Kidney tubule cell (primary cell): Measurements from ENCODE around the gene PKP4.
"Not testable (repeated sequence)": the region's sequence is repeated elsewhere in the genome, so short reads cannot be mapped to it uniquely, and the experiment has no call there.

Source experiments
- DNase-seq: peaks from one replicate; pipeline ENCODE4 v3.0.0-alpha.2; 2018; ENCODE audit warnings: low spot score

Gene PKP4

DNA sequence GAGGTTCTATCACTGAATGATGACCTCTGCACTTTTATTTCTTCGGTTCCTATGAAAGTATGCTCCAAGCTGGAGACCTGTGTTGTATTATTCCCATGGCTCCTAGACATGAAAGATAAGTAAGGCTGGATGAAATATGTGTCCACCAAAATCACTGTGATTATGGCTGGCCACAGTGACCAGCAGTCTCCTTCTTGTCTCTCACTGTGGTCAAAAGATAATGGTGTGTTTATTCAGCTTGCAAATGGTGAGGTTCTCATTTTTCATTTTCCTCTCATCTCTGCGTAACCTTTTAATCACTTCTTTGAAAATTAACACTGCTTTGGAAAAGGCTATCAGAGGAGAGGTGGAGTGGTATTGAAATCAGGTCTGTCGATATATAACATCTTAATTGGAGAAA is 230.6 kb downstream of the PKP4 start:
- no peak for DNase-seq

- peak; percentile 92 for DNase-seq
These were observed 232.0 kb downstream of the PKP4 start for GRCh38 chr2:158688721-158689120.

GRCh38 chr2:158689391-158689790 is 232.6 kb downstream of the PKP4 start:
- no peak for DNase-seq

DNA sequence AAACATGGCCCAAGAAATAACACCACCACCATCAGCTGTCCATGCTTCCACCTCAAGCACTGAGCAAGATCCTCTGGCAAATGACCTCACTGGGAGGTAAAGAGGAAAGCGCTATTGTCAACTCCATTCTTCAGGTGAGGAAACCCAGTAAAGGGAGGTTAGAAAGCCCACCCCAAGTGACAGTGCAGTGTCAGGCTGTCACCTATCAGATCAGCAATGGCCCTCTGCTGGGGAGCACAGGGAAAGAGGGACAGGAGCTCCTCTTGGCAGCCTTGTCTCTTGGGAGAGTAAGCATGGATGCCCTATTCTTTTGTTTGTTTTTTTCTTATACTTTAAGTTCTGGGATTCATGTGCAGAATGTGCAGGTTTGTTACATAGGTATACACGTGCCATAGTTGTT is 234.1 kb downstream of the PKP4 start:
- no peak for DNase-seq

DNA sequence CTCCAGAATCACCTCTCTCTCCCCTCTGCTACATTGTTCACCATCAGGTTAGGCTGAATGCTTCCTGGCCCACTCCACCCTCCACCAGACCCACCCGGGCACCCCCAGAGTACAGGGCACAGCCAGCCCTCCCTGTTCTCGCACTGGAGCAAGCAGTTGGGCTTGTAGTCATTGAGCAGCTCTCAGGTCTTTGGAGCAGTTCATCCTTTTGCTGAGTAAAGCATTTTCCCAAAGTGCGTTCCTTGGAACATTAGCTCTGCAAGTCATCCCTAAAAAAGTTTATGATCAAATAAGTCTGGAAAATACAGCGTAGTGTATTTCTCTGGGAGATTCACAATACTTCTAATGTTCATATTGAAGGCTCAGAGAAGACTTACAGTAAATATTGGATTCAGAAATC is 234.9 kb downstream of the PKP4 start:
- DNase-seq = no peak

DNA sequence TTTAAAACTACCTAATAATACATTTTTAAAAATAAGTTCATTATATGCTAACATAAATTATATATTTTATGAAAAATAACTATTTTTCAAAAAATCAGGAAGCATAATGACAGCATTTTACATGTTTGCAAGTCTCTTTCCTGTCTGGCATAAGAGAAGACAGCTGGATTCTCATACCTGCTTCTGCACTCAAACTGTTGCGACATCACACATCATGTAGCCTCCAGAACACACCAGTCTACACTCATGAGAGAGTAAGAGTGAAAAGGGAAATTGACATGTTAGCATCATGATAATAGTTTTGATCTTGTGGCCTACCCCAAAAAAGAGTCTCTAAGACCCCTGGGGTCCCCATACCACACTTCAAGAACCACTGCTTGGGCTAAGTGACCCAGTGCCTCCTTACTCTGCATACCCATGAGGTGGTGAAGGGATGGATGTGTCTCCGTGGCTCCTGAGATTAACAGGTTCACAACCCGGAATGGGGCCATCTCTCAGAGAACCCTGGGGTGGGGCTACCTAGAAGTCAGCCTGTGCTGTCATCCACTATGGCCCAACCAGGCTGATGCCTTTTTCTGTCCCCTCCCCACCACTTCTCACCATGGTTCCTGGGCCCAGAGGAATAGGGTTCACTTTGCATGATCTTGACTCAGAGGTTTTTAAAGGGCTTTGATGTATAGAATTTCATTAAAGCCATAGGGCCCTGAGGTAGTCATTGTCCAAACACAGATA is 235.8 kb downstream of the PKP4 start:
- no peak for DNase-seq

DNA sequence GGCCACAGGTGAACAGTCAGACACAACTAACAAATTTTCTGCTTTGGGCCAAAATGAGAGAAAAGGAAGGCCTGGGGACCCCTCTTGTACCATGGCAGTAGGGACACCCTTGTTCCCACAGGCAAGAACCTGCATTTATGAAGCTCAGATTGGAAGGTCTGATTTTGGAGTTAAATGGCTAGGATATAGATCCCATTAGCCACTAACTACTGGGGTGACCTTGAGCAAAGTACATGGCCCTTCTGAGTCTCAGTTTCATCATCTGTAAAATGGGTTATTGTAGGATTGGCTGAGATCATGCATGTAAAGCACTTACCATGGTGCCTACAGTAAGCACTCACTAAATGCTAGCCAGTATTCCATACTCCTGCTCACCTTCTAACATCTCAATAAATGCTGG is 236.7 kb downstream of the PKP4 start:
- no peak for DNase-seq

GRCh38 chr2:158695305-158695704 is 238.6 kb downstream of the PKP4 start:
- DNase-seq = no peak

DNA sequence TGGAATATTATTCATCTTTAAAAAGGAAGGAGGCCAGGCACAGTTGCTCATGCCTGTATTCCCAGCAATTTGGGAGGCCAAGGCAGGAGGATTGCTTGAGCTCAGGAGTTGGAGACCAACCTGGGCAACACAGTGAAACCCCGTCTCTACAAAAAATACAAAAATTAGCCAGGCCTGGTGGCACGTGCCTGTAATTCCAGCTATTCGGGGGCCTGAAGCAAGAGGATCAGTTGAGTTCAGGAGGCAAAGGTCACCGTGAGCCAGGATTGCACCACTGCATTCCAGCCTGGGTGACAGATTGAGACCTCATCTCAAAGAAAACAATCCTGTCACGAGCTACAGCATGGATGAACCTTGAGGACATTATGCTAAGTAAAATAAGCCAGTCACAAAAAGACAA is 239.0 kb downstream of the PKP4 start:
- not testable (repeated sequence) for DNase-seq

- DNase-seq = no peak
These were observed 242.6 kb downstream of the PKP4 start for GRCh38 chr2:158699323-158699722.

- no peak for DNase-seq
These were observed 244.3 kb downstream of the PKP4 start for GRCh38 chr2:158701101-158701500.

GRCh38 chr2:158702740-158703139 is 246.0 kb downstream of the PKP4 start:
- DNase-seq = no peak

GRCh38 chr2:158704724-158705465 is 248.1 kb downstream of the PKP4 start:
- DNase-seq = not testable (repeated sequence)

GRCh38 chr2:158712791-158713522 is 256.2 kb downstream of the PKP4 start:
- DNase-seq = no peak

DNA sequence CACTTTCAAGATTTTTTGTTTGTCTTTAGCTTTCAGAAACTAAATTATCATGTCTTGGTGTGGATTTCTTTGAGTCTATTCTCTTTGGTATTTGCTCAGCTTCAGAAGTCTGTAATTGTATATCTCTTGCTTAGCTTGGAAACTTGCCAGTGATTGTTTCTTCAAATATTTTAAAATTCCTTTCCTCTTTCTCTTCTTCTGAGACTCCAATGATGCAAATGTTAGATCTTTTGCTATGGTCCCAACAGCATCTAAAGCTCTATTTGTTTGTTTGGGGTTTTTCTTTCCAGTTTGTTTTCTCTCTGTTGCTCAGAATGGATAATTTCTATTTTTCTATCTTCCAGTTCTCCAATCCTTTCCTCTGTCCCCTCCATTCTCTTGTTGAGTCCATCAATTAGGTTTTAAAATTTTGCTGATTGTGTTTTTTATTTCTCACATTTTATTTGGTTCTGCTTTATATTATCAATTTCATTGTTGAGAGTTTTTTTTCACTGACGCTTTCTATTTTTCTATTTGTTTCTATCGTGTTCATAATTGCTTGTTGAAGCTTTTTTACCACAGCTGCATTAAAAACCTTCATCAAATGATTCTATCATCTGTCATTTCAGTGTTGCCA is 256.9 kb downstream of the PKP4 start:
- peak; percentile 16 for DNase-seq

DNA sequence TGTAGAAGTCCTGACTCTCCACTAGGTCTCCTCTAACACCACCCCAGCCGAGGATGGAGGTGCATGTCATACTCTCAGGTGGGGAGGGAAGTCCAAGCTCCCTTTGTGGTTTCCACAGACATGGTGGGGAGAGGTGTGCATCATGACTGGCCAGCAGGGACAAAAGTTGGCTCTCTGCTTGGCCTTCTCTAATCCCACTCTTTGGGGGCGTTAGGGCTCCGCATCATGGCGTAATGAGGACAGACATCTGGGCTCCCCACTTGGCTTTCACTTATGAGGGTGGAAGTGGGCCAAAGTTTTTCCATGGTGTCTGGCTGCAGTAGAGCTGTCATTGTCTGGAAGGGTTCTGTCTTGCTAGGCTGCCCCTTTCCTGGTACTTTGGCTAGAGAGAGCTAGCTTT is 257.7 kb downstream of the PKP4 start:
- DNase-seq = no peak

DNA sequence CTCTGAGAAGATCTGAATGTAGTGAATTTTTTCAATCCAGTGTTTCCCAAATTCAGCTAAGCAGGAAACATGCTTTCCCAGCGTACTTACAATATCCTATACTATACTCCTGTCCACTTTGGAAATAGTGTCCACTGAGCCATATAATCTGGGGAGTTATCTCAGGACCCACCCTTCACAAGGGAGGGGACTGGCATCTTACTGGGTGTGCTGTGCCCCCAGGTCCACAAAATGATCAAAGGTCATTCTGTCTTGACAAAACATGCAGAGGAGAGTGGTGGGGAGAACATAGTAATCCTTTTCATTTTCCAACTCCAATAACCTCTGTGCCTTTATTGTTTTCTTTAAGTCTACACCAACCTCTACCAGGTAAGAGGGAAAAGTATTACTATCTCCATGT is 258.6 kb downstream of the PKP4 start:
- no peak for DNase-seq

GRCh38 chr2:158716121-158716791 is 259.5 kb downstream of the PKP4 start:
- peak; percentile 63 for DNase-seq

- DNase-seq = no peak
These were observed 260.2 kb downstream of the PKP4 start for GRCh38 chr2:158716921-158717320.

DNA sequence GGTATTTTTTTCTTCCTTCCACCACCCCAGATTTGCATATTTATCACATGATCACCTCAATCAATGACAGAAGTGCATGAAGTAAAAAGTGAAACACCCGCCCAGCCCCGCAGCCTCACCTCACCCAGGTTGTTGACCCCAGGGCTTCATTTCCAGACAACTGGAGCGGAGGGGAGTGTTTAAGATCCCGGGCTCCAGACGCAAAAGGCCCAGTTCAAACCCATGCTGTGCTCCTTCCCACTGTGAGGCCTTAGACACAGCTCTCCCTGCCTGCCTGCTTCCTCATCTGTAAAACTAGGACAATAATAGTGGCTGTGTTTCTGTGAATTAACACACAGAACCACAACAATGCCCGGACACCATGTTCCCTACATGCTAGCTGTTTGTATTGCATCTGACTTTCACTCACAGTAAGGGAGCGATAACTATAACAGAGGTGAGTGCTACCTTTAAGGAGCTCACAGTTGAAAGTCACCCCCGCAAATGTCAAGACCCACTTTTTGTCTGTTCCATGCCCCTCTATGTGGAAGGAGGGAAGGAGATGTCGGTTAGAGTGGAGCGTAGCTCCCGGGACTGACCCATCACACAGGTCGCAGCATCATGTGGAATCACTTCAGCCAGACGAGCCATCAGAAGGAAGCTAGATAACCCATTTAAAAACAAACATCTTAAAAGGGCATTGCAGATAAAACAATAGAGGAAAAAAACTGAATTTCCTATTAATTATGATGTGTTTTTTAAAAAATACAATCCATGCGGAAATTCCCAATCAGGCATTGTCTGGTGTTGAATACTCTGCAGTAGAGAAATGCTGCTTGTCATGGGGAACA is 260.8 kb downstream of the PKP4 start:
- no peak for DNase-seq

- no peak for DNase-seq
These were observed 261.4 kb downstream of the PKP4 start for GRCh38 chr2:158718196-158718585.
